ENCODE data around the gene DPPA2.

Gene DPPA2

GRCh38 chr3:109313061-109313460, 3.3 kb downstream of the DPPA2 start:
- no peak overlapping the region for H3K27ac ChIP-seq
- TF ChIP-seq ZFX (IDR thresholded peaks at IDR 0.05; ENCODE audit: borderline replicate concordance): no peak
- TF ChIP-seq, protein P1, sequence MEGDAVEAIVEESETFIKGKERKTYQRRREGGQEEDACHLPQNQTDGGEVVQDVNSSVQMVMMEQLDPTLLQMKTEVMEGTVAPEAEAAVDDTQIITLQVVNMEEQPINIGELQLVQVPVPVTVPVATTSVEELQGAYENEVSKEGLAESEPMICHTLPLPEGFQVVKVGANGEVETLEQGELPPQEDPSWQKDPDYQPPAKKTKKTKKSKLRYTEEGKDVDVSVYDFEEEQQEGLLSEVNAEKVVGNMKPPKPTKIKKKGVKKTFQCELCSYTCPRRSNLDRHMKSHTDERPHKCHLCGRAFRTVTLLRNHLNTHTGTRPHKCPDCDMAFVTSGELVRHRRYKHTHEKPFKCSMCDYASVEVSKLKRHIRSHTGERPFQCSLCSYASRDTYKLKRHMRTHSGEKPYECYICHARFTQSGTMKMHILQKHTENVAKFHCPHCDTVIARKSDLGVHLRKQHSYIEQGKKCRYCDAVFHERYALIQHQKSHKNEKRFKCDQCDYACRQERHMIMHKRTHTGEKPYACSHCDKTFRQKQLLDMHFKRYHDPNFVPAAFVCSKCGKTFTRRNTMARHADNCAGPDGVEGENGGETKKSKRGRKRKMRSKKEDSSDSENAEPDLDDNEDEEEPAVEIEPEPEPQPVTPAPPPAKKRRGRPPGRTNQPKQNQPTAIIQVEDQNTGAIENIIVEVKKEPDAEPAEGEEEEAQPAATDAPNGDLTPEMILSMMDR (IDR thresholded peaks at IDR 0.05): no peak

- TF ChIP-seq, protein P1 (IDR thresholded peaks at IDR 0.05): no peak
- no peak for TF ChIP-seq ZFX (IDR thresholded peaks at IDR 0.05; ENCODE audit: borderline replicate concordance)
- H3K27ac ChIP-seq: no peak overlapping the region
These were observed 18.8 kb downstream of the DPPA2 start for GRCh38 chr3:109297496-109297895.

GRCh38 chr3:109284071-109284470, 32.2 kb downstream of the DPPA2 start:
- H3K27ac ChIP-seq: no peak overlapping the region
- no peak for TF ChIP-seq ZFX (IDR thresholded peaks at IDR 0.05; ENCODE audit: borderline replicate concordance)
- TF ChIP-seq, protein P1 (IDR thresholded peaks at IDR 0.05): no peak

DNA sequence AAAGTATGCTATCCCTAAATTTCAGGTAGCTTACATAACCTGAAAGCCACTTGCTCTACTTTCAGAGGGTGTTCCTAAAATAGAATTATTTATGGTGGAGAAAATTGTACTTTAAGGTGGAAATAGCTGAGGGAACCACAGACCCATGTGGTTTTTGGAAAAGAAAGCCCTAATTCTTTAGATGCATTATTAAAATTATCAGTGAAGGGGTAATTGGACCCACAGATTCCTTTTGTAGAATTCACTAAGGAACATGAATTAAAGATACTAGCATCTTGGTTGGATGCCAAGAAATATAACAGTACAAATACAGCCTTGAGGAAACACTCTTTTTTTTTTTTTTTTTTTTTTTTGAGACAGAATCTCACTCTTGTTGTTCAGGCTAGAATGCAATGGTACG, 37.8 kb downstream of the DPPA2 start:
- H3K27ac ChIP-seq: no peak overlapping the region
- TF ChIP-seq, protein P1 (IDR thresholded peaks at IDR 0.05): no peak
- no peak for TF ChIP-seq ZFX (IDR thresholded peaks at IDR 0.05; ENCODE audit: borderline replicate concordance)

- no peak overlapping the region for H3K27ac ChIP-seq
- no peak for TF ChIP-seq ZFX (IDR thresholded peaks at IDR 0.05; ENCODE audit: borderline replicate concordance)
- TF ChIP-seq, protein P1 (IDR thresholded peaks at IDR 0.05): no peak
These were observed 38.2 kb downstream of the DPPA2 start for GRCh38 chr3:109278141-109278540.

DNA sequence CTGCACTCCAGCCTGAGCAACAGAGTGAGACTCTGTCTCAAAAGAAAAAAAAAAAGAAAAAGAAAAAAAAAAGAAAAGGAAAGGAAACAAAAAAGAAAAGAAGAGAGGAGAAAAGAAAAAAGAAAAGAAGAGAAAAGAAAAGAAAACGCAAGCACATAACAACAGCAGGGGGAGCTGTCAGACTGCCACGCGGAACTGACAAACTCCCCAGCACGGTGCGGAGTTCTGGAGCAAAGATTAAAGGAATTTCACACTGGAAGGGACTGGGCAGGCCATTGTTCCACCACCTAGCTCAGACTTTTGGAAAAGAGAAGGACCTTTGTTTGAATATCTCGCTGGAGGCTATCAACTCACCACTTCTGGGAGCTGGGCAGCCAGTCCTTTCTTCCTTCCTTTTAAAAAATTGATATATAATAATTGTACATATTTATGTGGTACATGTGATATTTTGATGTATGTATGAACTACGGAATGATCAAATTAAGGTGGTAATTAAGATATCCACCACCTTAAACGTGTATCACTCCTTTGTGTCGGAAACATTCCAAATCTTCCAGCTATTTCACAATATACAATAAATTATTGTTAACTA, 40.5 kb downstream of the DPPA2 start:
- no peak for TF ChIP-seq ZFX (IDR thresholded peaks at IDR 0.05; ENCODE audit: borderline replicate concordance)
- TF ChIP-seq, protein P1 (IDR thresholded peaks at IDR 0.05): peak; percentile 93
- no peak overlapping the region for H3K27ac ChIP-seq

DNA sequence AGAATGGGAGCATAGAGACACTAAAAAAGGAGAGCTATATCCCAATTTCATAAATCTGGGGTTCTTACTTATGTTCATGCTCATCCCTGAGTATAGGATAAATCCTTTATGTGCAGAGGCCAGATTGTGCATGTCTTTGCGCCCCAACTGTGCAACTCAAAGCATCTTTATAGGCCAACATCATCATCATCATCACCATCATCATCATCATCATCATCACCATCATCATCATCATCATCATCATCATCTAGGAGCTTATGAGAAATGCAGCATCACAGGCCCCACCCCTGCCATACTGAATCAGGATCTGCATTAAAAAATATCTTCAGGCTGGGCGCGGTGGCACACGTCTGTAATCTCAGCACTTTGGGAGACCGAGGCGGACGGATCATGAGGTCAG, 45.5 kb downstream of the DPPA2 start:
- no peak overlapping the region for H3K27ac ChIP-seq
- no peak for TF ChIP-seq ZFX (IDR thresholded peaks at IDR 0.05; ENCODE audit: borderline replicate concordance)
- TF ChIP-seq, protein P1 (IDR thresholded peaks at IDR 0.05): no peak

All from 22Rv1 (cell line).